ENCODE results near the gene TRAM2. TPM values are rescaled to one million over a fixed set of nuclear protein-coding genes. Genes with fewer than 3 reads are reported as not detected.

Gene TRAM2
- total and polyA plus RNA-seq, 9 of the 15 experiments (the other 6 are each of a cell fraction or from before 2014, with no cell fraction given), result 2.6 to 13.3 (median 8.9) TPM

GRCh38 chr6:52503851-52504781 is 72.7 kb downstream of the TRAM2 start (continued):
- TF ChIP-seq ZNF212 (CRISPR knock-in tag; IDR thresholded peaks at IDR 0.05) (no peak), NR2F6 (CRISPR knock-in tag; IDR thresholded peaks at IDR 0.05) (no peak), GATAD2B (IDR thresholded peaks at IDR 0.05; ENCODE audit: borderline replicate concordance) (no peak), ESRRB (CRISPR knock-in tag; IDR thresholded peaks at IDR 0.05; ENCODE audit: borderline replicate concordance) (no peak), E2F8 (IDR thresholded peaks at IDR 0.05; ENCODE audit: low read depth, partially characterized antibody) (no peak), HDAC6 (IDR thresholded peaks at IDR 0.05; ENCODE audit: low read depth, low read length) (no peak), DPF2 (IDR thresholded peaks at IDR 0.05) (peak; percentile 93), ZBTB40 (IDR thresholded peaks at IDR 0.05) (no peak), ZBTB40 (CRISPR knock-in tag; IDR thresholded peaks at IDR 0.05) (no peak), ZNF398 (CRISPR knock-in tag; IDR thresholded peaks at IDR 0.05) (no peak), CBX8 (IDR thresholded peaks at IDR 0.05; ENCODE audit: borderline replicate concordance, extremely low read depth, low read depth, low read length, poor library complexity, severe bottlenecking) (no peak), ZNF766 (CRISPR knock-in tag; conservative IDR thresholded peaks at IDR 0.05) (no peak), BMI1 (IDR thresholded peaks at IDR 0.05; ENCODE audit: low read length) (no peak)
